Measurements from ENCODE around the gene IL10RA.
"Not testable (repeated sequence)": the region's sequence is repeated elsewhere in the genome, so short reads cannot be mapped to it uniquely, and the experiment has no call there.

Gene IL10RA

DNA sequence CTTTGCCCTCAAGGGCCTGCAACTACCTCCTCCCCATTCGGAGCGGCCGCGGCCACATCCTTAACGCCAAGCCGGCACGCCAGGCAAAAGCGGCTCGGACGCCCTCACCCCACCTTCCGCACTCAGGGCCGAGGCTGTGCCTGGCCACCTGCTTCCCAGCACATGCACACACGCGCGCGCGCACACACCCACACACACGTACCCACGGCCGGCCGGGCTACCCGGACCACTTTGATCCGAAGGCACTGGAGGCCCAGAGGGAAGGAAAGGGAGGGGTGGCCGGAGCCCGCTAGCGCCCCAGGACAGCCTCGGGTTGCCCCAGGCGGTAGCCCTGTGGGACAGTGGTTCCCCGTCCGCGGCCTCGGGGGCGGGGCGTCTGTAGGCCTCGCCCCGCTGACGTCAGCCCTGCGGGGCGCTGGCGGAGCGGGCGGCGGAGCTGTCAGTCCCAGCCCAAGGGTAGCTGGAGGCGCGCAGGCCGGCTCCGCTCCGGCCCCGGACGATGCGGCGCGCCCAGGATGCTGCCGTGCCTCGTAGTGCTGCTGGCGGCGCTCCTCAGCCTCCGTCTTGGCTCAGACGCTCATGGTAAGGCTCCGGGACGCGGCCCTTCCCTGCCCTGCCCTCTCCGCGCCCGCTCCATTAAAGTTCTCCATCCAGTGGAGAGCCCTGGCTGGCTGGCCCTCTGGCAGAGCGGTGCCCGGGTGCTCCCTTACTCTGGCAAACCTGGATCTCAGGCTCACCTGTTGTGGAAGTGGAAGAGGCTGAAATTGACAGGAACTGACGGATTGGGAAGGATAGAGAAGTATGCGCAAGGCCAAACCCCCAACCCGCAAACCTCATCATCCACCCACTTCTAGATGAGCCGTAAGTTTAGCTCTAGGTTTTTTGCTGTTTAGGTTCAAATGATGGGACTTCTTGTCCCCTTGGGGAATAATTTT, at the start of gene IL10RA:
IL10RA (plus strand) TSS at position 442 of the 935 bp plus-strand sequence; CDS start at position 516, 74 bp downstream.
- peak; percentile 44 to 70 for DNase-seq

DNA sequence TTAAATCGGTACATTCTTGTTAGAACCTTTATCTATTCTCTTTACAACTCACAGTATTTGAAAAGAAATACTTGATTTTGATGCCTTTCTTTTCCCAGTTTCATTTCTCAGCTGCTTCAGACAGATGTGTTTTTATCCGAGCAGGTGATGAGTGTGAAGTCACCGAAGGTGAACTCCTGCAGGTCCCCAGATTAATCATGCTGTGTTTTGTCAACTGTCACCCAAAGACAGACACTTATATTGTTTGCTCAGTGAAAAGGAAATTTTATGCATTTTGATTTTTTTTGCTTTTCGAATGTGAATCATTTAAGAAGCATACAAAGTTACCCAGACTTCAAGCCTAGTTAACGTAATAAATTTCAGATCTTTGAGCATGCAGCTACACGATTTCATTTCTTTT, 49.2 kb upstream of the IL10RA start:
- no peak for DNase-seq

DNA sequence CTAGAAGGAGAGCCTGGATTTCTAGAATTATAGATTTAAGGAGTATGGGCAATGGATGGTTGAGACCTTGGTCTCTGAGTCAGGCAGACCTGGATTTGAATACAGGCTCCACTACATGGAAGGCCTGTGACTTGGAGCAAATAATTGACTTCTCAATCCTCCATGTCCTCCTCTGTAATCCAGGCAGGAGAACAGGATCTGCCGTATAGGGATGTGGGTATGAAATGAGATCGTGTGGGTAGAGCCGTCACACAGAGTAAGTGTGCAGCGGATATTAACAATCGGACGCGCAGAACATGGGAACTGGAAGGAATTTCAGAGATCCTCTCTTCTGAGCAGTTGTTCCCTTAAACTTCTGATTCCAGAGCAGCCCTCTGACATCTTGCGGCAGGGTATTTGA, 45.5 kb upstream of the IL10RA start:
- no peak for DNase-seq

DNA sequence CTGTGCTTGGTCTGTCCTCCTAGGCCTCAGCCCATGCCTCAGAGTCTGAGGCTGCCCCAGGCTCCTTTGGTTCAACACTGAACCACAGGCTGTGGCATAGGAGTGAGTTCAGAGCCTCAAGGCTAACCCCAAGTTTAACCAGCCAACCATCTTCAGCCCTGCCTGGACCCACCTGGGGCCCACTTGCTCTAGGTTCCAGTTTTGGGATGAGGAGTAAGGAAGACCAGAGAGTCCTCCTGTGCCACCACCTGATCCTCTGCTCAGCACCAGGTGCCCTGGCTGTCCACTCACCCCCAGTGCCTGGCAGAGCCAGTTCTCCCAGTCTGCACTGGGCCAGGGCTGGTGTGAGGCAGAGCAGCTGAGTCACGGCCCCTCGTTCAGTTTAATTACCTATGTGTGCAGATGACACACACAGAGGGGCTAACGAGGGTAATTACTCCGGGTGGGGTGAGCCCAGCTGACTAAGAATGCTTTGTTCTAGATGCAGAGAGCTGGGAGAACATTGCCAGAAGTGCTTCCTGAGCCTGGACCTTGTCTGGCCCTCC, 45.0 kb upstream of the IL10RA start:
- no peak for DNase-seq

DNA sequence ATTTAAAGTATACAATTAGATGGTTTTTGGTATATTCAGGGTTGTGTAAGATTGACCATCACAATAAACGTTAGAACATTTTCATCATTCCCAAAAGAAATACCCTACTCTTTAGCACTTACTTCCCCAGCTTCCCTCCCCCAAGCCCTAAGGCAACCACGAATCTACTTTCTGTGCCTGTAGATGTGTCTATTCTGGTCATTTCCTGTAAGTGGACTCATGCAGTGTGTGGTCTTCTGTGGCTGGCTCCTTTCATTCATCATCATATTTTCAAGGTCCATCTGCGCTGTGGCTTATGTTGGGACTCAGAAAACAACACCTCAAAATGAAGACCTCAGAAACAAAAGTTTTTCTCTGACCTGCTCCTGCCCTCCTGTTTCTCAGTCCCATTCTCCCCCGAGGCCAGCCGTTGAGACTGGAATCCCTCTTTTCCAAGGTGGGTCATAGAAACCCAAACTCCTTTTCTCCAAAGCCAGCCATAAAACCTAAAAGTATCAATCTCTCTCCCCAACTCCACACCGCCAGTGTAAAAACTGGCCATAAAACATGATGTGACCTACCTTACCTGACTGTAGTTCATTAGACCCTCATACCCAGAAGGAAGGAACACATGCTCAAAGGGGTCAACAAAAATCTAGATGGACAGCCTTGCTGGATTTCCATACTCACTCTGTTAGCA, 44.1 kb upstream of the IL10RA start:
- no peak for DNase-seq

DNA sequence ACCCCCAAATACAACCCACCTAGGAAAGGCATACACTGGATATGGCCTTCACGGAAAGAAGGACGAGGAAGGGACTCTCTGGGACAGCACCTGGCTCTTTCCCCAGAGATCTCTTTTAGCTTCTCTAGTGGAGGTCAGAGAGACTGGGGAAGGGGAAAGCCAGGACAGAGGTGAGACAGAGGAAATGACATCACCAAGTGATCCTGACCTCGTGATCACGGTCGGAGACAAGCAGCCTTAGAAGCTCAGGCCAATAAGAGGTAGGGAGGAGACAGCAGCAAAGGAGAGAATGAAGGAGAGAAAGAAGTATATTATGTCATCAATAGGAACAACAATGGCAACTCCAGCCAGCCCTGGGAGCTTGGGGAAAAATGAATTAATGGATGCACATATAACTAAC, 41.6 kb upstream of the IL10RA start:
- DNase-seq = no peak

DNA sequence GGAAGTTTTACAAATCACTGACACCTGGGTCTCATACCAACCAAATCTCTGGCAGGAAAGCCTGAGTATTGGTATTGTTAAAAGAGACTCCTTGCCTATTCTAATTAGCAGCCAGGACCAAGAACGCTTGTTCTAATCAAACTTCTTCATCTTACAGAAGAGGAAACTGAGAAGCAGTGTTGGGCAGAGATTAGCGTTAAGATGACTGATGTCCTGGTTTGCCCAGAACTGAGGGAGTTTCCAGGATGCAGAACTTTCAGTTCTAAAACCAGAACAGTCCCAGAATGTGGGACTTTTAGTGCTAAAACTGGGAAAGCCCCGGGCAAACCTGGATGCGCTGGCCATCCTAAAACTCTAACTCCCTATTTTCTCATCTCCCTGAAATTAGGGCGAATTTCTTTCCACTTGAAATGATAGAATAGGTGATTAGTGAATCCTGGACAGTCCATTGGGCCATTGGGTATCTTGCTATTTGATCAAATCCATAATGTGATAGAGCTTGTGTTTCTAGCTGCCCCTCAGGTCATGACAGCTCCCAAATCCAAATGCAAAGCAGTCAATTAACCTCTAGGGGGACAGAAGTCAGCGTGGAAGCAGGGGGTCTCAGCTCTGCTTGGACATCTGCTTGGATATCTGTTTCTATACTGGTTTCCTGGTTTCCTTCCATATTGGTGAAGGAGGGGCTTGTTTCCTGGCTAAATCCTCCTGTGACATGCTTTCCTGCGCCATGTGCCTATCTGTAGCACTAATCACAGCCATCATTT, 41.0 kb upstream of the IL10RA start:
- DNase-seq = peak in 1 of 2 experiments; percentile 25

DNA sequence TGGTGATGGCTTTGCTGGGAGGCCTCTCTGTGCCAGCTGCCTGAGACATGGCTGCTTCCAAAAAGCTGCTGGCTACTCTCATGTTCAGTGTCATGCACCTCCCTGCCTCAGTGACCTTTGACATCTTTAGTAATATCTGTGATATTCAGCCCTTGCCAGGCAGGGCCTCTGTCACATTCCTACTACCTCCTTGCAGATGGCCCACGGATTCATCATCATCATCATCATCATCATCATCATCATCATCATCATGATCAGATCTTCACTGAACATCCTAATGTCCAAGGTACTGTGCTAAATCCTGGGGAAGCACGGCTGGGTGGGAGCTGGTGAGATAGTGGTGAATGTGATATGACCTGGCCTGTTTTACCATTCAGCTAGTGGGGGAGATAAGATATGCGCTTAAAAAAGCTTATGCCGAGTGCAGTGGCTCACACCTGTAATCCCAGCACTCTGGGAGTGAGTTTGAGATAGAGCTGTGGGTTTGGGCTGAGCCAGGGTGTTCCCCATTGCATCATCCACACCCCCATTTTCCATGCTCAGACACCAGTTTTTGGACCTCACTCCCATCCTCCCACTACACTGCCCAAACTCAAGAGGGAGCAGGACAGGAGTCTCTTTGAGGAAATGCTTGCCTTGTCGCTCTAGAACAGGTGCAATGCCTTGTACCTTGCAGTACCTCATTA, 39.9 kb upstream of the IL10RA start:
- no peak for DNase-seq

DNA sequence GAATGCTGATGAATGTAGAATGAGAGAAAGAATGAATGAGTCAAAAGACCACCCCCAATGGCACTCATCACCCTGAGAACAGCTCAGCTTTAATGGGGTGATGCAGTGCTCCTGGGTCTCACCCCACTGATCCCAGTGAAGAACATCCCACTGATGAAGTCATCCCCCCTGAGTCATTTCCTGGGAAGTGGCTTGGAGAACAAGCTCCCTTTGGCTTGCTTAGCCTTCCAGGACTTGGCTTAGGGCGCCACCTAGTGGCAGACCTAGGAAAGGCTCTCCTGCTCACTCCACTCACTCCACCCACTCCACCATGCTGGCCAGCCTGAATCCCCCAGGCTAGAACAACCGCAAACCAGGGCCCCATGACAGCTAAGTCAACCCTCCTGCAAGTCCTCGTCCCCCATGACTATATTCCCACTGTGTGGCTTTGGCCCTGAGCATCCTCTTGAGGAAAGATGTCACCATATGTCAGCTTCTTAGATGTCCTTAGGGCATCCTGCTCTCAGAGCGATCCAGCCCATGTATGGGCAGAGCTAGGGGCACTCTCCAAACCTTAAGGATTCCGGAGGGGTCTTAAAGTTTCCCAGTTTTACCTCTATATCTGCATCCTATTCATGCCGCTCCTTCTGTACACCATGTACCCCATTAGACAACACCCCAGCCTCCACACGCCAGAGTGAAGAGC, 39.2 kb upstream of the IL10RA start:
- DNase-seq = peak; percentile 52 to 83

DNA sequence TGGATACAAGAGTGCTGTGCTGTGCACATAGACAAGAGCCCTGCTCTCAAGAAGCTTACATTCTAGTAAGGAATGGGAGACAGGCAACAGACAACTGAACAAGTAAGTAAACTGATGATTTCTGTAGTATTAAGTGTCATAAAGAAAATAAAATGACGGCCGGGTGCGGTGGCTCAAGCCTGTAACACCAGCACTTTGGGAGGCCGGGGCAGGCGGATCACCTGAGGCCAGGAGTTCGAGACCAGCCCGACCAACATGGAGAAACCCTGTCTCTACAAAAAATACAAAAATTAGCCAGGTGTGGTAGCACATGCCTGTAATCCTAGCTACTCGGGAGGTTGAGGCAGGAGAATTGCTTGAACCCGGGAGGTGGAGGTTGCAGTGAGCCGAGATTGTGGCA, 38.4 kb upstream of the IL10RA start:
- DNase-seq = not testable (repeated sequence)

DNA sequence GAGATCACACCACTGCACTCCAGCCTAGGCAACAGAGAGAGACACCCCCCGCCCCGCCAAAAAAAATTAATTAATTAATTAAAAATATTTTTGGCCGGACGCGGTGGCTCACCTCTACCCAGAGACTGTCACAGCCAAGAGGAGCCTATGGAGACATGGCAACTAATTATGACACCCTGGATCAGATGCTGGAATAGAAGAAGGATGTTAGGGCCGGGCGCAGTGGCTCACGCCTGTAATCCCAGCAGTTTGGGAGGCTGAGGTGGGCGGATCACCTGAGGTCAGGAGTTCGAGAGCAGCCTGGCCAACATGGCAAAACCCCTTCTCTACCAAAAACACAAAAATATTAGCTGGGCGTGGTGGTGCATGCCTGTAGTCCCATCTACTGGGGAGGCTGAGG, 37.7 kb upstream of the IL10RA start:
- DNase-seq = not testable (repeated sequence)

DNA sequence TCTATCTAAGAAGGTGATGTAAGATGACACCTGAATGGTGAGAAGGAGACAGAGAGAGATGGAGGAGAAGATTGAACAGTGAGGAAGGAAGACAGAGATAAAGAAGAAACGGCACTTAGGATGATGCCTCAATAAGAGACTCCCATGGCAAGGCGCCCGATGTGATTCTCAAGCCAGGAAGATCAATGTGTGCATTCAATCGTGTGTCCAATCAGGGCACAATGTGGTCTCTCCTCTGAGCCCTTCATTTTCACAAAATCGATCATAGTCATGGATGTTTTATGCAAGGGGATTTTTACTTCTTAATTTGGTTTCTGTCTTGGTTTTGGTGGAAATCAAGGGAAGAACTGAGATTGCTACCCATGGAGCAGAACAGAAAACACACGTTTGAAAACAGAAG, 37.1 kb upstream of the IL10RA start:
- DNase-seq = no peak

DNA sequence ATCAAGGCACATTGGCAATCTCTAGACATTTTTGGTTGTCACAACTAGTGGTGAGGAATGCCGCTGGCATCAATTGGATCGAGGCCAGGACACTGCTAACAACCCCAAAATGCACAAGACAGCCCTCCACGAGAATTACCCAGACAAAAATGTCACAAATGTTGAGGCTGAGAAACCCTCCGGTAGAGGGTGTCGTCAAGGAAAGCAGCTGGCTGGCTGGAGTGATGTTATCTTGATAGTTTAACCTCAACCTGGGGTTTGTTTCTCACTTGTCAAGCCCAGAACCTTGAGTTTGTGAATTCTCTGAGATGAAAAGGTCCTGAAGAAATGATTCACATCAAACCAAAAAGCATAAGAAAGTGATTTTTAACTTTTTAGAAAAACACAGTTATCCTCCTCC, 35.9 kb upstream of the IL10RA start:
- DNase-seq = peak in 1 of 2 experiments; percentile 18

DNA sequence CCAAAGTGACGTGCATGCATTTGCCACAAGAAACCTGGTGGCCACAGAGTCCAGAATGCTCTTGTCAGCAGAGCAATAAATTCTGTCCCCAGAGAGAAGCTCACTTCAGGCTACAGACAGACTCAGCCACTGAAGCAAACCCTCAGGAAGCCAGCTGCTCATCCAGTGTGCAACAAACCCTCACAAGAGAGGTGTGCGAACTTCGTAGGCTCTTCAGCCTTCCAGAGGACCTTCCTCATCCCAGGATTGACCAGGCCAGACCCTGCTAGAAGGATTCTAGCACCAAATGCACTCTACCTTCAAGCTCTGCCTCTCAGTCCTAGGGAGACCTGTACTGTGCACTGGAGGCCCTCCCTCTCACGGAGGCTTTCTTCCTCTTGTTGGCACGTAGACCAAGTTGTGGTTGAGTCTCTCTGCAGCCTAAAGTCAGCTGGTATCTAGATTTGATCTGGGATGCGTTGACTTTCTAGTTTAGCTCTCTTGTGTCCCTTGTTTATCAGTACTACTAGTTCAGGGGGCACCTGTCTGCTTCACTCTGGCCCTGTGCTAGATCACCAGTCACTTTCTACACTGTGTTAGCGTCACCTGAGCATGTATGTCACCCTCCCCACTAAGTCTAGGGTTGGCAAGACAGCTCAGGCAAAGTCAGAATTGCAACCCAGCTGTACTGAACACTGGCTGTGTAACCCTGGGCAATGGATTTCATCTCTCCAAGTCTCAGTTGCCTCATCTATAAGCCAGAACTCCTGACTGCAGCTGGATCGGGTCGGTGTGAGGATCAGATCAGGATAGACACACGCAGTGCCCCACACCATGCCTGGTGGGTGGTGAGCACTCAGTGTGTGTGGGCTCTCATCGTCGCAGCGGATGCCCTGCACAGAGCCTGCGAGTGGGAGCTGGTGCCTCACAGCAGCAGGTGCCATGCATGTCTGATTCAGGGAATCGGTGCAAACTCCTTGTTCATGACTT, 34.9 kb upstream of the IL10RA start:
- DNase-seq = peak in 1 of 2 experiments; percentile 24

DNA sequence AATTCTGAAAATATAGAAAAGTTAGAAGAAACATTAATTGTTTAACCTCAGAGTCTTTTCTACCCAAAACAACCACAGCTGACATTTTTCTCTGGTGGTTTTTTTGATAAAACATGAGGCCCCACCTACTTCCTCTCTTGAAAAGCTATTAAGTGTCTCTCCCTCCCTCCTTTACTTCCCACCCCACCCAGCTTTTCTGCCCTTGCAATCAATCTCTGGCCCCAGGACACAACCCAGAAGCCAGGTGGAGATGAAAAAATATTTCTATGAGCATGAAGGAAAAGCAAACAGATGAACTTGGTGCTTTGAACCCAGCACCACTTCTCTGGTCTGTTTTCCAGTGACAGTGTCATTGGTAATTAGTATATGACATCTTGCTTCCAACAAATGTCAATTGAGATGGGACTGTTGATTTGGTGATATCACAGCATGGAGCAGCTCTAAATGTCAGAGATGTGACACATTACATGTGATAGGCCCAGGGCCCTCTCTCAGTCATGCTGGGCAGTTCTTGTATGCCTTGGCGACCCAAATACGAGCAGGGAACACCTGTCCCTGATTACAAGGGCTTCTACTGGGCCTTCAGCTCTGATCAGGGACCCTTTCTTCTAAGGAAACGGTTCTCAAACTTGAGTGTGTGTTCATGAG, 33.0 kb upstream of the IL10RA start:
- no peak for DNase-seq

DNA sequence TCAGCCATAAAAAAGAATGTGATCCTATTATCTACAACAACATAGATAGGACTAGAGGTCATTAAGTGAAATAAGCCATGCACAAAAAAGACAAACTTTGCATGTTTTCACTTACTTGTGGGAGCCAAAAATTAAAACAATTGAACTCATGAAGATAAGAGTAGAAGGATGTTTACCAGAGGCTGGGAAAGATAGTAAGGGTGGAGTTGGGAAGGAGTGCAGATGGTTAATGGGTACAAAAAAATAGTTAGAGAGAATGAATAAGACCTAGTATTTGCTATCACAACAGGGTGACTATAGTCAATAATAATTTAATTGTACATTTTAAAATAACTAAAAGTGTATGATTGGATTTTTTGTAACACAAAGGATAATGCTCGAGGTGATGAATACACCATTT, 27.2 kb upstream of the IL10RA start:
- no peak for DNase-seq

DNA sequence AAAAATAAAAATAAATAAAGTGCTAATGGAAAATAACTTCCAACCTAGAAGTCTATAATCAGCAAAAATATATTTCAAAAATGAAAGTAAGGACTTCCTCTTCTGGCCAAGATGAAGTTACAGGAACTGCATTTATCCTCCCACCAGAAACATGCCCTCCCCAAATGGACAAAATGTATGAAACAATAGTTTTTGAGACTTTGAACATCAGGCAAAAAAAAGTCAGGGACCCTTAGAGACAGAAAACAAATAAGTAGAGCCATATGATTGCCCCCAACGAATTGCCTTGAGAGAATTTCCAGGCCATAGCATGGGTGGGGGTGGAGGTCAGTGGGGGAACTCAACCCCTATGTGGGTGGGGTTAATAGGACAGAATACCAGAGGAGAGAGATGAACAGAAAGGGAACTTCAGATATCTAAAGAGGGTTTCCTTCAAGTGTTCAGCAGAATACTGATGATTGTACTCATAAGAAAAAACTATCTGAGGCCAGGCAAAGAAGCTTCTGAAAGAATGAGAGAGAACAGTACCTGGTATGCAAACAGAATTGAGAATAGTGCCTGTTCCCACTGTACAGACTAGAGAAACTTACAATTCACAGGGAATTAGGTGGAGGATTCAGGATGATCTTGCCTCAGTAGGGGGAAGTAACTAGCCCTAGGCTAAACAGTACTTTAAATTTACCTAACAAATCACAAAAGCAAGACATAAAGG, 26.6 kb upstream of the IL10RA start:
- DNase-seq = no peak

DNA sequence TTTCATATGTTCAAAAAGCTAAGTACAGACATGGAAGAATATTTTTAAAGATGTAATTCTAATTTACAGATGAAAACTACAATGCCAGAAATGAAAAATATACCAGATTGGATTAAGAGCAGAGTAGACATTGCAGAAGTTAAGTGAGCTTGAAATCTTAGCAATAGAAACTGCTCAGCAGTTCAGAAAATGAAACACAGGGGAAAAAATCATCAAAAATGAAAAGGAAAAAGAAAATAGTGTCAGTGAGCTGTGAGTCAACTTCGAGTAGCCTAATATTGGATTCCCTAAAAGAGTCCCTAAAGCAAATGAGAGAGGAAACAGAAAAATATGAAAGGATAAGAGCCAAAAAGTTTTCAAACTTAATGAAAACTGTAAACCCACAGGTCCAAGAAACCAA, 25.8 kb upstream of the IL10RA start:
- no peak for DNase-seq

DNA sequence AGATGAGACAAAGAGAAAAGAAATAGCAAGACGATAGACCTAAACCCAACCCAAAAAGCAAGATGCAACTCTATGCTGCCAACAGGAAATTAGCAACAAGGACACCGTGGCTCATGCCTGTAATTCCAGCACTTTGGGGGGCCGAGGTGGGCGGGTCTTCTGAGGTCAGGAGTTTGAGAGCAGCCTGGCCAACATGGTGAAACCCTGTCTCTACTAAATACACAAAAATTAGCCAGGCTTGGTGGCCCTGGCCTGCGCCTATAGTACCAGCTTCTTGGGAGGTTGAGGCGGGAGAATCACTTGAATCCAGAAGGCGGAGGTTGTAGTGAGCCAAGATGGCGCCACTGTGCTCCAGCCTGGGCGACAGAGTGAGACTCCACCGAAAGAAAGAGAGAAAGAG, 24.3 kb upstream of the IL10RA start:
- DNase-seq = no peak

Measured in NCI-H524 (cell line).